HG03457 (cell line): ENCODE results near the gene MAN1B1.

Experiments used
- ATAC-seq: cut with Tn5 transposase; IDR thresholded peaks from one replicate; pipeline ENCODE4 v1.9.1; 2021; ENCODE audit warnings: moderate number of reproducible peaks; ENCODE audit not compliant: unreplicated experiment

Gene MAN1B1

DNA sequence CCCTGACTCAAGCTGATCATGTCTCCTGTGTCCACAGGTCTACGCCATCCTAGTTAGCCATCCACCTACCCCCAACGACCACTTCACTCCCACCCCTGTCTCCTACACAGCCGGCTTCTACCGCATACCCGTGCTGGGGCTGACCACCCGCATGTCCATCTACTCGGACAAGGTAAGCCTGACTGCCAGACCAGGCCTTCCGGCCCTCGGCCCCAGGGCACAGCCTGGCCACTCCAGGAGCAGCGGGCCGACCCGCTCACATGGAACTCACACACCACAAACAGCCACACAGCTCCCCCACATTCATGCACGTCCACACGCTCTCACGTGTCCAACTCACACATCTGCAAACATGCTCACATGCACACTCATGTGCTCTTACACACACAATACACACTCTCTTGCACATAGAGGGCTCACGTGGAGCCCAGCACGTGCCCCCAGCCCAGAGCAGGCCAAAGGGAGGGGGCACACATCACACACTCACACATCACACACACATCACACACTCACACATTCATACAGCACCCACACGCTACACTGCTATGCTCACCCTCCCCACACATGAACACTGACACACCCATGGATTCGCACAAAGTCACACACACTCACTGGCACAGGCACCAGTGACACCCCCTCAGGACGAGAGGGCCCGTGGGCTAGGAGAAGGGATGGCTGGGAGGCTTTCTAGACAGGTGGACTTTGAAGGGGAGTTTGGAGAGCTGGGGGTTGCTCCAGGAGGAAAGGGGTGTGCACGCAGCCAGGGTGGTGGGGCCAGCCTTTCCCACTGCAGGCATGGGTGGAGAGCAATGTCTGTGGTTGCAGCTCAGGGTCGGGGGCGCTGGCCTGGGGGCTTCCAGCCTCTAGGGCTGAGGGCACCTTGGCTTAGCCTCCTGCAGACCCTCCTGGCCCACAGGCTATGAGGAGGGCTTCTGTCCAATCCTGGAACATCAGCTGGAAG, 55.5 kb downstream of the MAN1B1 start:
- ATAC-seq, result no peak

GRCh38 chr9:137143459-137143858, 56.7 kb downstream of the MAN1B1 start:
- no peak for ATAC-seq

GRCh38 chr9:137145731-137146526, 59.1 kb downstream of the MAN1B1 start:
- ATAC-seq, result no peak

- ATAC-seq, result no peak
Measured at GRCh38 chr9:137146527-137146918, 59.7 kb downstream of the MAN1B1 start.

GRCh38 chr9:137147091-137147792, 60.5 kb downstream of the MAN1B1 start:
- ATAC-seq, result no peak

- no peak for ATAC-seq
Measured at GRCh38 chr9:137147793-137148160, 61.0 kb downstream of the MAN1B1 start.

DNA sequence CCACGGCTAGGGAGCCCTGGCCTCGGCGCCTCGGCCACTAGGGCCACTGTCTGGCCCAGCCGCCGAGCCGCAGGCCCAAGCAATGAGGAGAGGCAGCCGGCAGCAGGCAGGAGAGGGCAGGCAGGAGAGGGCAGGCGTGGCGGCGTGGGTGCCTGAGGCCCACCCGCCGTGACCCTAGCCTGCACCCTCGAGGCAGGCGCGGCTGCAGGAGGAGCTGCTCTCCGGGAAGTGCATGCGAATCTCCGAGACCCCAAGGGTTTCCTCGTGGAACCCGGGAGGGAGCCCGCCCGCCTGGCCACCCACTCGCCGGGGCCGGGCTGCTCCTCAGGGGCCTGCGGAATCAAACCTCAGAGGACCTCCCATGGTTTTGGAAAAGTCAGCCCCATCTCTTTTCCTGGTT, 61.5 kb downstream of the MAN1B1 start:
- no peak for ATAC-seq

GRCh38 chr9:137148661-137149060, 61.9 kb downstream of the MAN1B1 start:
- no peak for ATAC-seq

DNA sequence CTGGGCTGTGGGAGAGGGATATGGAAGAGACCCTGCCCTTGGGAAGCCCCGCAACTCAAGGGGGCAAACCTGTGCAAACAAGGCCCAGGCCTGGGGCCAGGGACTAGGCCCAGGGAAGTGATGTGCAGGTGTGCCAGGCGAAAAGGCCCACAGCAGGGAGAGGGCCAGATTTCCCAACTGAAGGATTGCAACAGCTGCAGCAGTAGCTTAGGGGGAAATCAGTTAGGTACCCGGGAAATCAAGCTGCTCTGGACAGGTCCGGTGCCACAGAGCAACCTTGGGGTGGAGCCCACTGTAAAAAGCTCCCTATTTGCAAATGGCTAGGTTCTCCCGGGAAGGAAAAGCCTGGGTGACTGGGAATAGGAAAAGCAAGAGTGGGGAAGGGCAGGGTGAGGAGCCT, 62.6 kb downstream of the MAN1B1 start:
- ATAC-seq, result no peak

- ATAC-seq, result no peak
Measured at GRCh38 chr9:137149942-137150616, 63.3 kb downstream of the MAN1B1 start.

DNA sequence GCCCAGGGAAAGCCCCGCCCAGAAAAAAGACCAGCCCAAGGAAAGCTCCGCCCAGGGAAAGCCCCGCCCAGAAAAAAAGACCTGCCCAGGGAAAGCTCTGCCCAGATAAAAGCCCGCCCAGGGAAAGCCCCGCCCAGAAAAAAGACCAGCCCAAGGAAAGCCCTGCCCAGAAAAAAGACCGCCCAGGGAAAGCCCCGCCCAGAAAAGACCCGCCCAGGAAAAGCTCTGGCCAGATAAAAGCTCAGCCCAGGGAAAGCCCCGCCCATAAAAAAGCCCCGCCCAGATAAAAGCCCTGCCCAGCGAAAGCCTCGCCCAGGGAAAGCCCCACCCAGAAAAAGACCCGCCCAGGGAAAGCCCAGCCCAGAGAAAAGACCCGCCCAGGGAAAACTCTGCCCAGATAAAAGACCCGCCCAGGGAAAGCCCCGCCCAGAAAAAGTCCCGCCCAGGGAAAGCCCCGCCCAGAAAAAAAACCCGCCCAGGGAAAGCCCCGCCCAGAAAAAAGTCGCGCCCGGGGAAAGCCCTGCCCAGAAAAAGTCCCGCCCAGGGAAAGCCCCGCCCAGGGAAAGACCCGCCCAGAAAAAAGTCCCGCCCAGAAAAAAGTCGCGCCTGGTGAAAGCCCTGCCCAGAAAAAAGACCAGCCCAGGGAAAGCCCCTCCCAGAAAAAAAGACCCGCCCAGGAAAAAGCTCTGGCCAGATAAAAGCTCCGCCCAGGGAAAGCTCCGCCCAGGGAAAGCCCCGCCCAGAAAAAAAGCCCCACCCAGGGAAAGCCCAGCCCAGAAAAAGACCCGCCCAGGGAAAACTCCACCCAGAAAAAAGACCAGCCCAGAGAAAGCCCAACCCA, 64.1 kb downstream of the MAN1B1 start:
- no peak for ATAC-seq

DNA sequence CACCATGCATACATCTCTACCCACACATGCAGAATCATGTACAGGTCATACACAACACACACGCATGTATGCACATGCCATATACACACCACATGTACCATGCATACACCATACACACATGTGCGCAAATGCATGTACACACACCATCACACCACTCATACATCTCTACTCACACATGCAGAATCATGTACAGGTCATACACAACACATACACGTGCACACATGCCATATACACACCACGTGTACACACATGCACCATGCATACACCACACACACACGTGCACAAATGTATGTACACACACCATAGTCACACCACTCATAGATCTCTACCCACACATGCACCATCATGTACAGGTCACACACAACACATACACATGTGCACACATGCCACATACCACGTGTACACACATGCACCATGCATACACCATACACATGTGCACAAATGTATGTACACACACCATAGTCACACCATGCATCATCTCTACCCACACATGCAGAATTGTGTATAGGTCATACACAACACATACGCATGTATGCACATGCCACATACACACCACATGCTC, 66.1 kb downstream of the MAN1B1 start:
- ATAC-seq, result no peak

DNA sequence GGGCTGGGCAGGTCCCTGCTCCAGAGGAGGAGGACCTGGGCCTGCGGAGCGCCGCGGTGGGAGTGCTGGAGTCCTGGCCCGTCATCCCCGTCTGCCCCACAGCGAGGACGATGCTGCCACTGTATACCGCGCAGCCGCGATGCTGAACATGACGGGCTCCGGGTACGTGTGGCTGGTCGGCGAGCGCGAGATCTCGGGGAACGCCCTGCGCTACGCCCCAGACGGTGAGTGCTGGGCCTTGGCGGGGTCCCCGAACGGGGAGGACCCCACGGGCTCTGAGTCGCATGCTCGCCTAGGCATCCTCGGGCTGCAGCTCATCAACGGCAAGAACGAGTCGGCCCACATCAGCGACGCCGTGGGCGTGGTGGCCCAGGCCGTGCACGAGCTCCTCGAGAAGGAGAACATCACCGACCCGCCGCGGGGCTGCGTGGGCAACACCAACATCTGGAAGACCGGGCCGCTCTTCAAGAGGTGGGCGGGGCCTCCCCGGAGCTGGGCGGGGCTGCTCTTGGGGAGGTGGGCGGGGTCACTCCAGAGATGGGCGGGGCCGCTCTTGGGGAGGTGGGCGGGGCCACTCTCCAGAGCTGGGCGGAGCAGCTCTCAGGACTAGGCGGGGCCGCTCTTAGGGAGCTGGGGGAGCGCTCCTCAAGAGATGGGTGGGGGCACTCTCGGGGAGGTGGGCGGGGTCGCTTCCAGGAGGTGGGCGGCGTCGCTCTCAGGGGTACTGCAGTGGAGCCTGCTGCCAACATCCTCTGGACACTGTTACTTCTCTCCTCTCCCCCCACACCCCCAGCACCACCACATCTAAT, 70.0 kb downstream of the MAN1B1 start:
- ATAC-seq, result no peak

DNA sequence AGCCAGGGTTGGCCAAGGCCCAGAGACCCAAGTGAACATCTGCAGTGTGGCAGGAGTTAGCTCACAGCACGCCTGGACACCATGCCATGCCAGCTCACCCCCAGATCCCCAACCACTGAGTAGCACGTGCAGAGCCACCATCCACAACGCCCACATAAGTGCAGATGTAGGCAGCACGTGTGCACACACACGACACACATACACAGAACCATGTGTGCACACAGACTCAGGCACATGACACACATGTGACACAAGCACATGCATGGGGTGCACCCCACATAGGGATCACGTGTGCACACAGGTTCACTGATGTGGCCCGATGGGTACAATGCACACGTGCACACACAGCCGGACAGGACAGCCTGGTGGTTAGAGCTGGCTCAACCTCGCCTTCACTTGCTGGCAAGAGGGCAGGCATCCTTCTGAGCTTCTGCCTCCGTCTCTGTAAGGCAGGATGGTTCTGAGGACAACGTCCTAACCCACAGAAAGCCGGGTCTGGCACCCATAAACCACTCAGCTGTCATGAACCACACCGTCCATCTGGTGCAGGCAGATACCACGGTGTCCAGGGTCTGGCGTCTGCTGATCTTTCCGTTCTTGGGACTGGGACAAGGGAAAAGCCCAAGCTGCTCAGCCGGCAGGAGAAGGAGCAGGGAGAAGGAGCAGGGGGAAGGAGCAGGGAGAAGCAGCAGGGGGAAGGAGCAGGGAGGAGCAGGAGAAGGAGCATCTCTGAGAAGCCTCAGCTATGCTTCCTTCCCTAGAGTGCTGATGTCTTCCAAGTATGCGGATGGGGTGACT, 71.0 kb downstream of the MAN1B1 start:
- no peak for ATAC-seq

DNA sequence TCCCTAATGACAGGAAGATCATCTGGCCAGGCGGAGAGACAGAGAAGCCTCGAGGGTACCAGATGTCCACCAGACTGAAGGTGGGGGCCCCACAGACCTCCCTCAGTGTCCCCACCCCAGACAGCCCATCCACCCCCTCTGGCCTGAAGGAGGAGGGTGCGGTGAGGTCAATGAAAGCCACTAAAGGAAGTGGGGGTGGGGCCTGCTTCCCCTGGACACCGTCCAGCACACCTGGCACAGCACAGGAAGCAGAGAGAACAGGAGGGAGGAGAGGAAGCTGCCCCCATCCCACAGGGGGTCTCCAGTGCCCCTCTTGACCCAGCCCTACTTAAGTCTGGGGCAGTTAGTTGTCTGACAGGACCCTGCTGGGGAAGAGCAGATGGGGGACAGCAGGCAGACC, 71.8 kb downstream of the MAN1B1 start:
- ATAC-seq, result no peak
